ENCODE data around the gene NSMCE1. TPM values are rescaled to one million over a fixed set of nuclear protein-coding genes. Genes with fewer than 3 reads are reported as not detected.
A peak's percentile ranks its signal among the peaks of the same experiment; 100 is the strongest.

NSMCE1 gene
- total and polyA plus RNA-seq, 10 donors: 18.4 to 79.0 (median 36.7) TPM

- TF ChIP-seq POLR2AphosphoS5 (IDR thresholded peaks at IDR 0.05) (no peak), POLR2A (IDR thresholded peaks at IDR 0.05) (no peak), CTCF (IDR thresholded peaks at IDR 0.05 in 8 of 11, conservative IDR thresholded peaks at IDR 0.05 in 3 of 11) (no peak)
- DNase-seq: peak; percentile 74
- H3K27me3 ChIP-seq (replicated peaks in 1 of 7): no peaks in the 10 kb centered on the region
- peaks cover 39 to 98% (median 76%) of the 10 kb centered on the region in 6 donors for H3K4me1 ChIP-seq
- peak overlapping the region in 3 of 8 donors; percentile 38 to 70 (median 59) for H3K27ac ChIP-seq
- no peaks in the 10 kb centered on the region for H3K9me3 ChIP-seq
- peaks cover 0 to 71% (median 10%) of the 10 kb centered on the region in 6 donors for H3K36me3 ChIP-seq
- 85 to 95% (median 93%) methylated on average over 5 to 18 of the region's 18 CpGs for WGBS, 5 donors
- H3K4me3 ChIP-seq: no peak overlapping the region
- intact Hi-C loops (cut with DNase I; ENCODE audit: low total_unique reads): loop anchor here (10.0 kb wide), 2 partner anchors 55 to 225 kb away; no protein-coding TSS in a partner anchor
Measured at GRCh38 chr16:27229891-27230470, 38.6 kb downstream of the NSMCE1 start.

GRCh38 chr16:27228621-27229501 lies 39.7 kb downstream of the NSMCE1 start:
- no peak overlapping the region for H3K4me3 ChIP-seq
- DNase-seq: peak; percentile 84
- WGBS, 5 donors: 62 to 77% (median 64%) methylated on average over 20 to 21 of the region's 21 CpGs
- intact Hi-C loops (cut with DNase I; ENCODE audit: low total_unique reads): no loop called here
- peak overlapping the region in 4 of 8 donors; percentile 0 to 59 (median 28) for H3K27ac ChIP-seq
- H3K4me1 ChIP-seq: peaks cover 28 to 97% (median 72%) of the 10 kb centered on the region in 6 donors
- no peaks in the 10 kb centered on the region for H3K27me3 ChIP-seq (replicated peaks in 1 of 7)
- H3K9me3 ChIP-seq: no peaks in the 10 kb centered on the region
- H3K36me3 ChIP-seq: peaks cover 0 to 79% (median 19%) of the 10 kb centered on the region in 6 donors
- TF ChIP-seq POLR2A (IDR thresholded peaks at IDR 0.05) (no peak), CTCF (IDR thresholded peaks at IDR 0.05 in 8 of 11, conservative IDR thresholded peaks at IDR 0.05 in 3 of 11) (peak in 4 of 11 experiments; percentile 18 to 30 (median 24)), POLR2AphosphoS5 (IDR thresholded peaks at IDR 0.05) (peak; percentile 82 to 89 (median 86))

- H3K4me1 ChIP-seq: peaks cover 26 to 96% (median 66%) of the 10 kb centered on the region in 6 donors
- no peaks in the 10 kb centered on the region for H3K9me3 ChIP-seq
- DNase-seq: peak; percentile 72
- WGBS, 5 donors: 60 to 71% (median 64%) methylated on average over 8 to 12 of the region's 12 CpGs
- H3K36me3 ChIP-seq: peaks cover 0 to 78% (median 16%) of the 10 kb centered on the region in 6 donors
- intact Hi-C loops (cut with DNase I; ENCODE audit: low total_unique reads): no loop called here
- H3K4me3 ChIP-seq: no peak overlapping the region
- no peaks in the 10 kb centered on the region for H3K27me3 ChIP-seq (replicated peaks in 1 of 7)
- TF ChIP-seq POLR2A (IDR thresholded peaks at IDR 0.05): no peak
- no peak for TF ChIP-seq CTCF (IDR thresholded peaks at IDR 0.05 in 8 of 11, conservative IDR thresholded peaks at IDR 0.05 in 3 of 11)
- TF ChIP-seq POLR2AphosphoS5 (IDR thresholded peaks at IDR 0.05): peak in 1 of 3 donors; percentile 43
- peak overlapping the region in 1 of 8 donors; percentile 14 for H3K27ac ChIP-seq
Measured at GRCh38 chr16:27228045-27228444, 40.5 kb downstream of the NSMCE1 start.

Data from spleen (tissue), 11 donors.